B cell (primary cell): Measurements from ENCODE around the gene EGFR.

Experiments used
- EZH2 ChIP-seq: IDR thresholded peaks from 2 replicates; pipeline ENCODE4 v1.6.1; 2012; ENCODE audit warnings: borderline replicate concordance, low read depth, mild to moderate bottlenecking, moderate library complexity, low read length; ENCODE audit not compliant: insufficient read depth, poor library complexity, severe bottlenecking
- TF ChIP-seq, protein P1 (sequence below): fragments of 200-600 bp; IDR thresholded peaks from one replicate; pipeline ENCODE4 v1.8.0; 2022; ENCODE audit warnings: antibody characterized with exemption, mild to moderate bottlenecking

DNA sequence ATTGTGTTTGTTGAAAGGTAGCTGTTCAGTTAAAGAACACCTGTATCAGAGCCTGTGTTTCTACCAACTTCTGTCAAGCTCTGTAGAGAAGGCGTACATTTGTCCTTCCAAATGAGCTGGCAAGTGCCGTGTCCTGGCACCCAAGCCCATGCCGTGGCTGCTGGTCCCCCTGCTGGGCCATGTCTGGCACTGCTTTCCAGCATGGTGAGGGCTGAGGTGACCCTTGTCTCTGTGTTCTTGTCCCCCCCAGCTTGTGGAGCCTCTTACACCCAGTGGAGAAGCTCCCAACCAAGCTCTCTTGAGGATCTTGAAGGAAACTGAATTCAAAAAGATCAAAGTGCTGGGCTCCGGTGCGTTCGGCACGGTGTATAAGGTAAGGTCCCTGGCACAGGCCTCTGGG, 154.9 kb downstream of the EGFR start:
- TF ChIP-seq EZH2: no peak
- TF ChIP-seq, protein P1, sequence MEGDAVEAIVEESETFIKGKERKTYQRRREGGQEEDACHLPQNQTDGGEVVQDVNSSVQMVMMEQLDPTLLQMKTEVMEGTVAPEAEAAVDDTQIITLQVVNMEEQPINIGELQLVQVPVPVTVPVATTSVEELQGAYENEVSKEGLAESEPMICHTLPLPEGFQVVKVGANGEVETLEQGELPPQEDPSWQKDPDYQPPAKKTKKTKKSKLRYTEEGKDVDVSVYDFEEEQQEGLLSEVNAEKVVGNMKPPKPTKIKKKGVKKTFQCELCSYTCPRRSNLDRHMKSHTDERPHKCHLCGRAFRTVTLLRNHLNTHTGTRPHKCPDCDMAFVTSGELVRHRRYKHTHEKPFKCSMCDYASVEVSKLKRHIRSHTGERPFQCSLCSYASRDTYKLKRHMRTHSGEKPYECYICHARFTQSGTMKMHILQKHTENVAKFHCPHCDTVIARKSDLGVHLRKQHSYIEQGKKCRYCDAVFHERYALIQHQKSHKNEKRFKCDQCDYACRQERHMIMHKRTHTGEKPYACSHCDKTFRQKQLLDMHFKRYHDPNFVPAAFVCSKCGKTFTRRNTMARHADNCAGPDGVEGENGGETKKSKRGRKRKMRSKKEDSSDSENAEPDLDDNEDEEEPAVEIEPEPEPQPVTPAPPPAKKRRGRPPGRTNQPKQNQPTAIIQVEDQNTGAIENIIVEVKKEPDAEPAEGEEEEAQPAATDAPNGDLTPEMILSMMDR: no peak
